Endothelial cell of umbilical vein (primary cell): ENCODE results near the gene PAX5. TPM values are rescaled to one million over a fixed set of nuclear protein-coding genes. Genes with fewer than 3 reads are reported as not detected.
"Not testable (repeated sequence)": the region's sequence is repeated elsewhere in the genome, so short reads cannot be mapped to it uniquely, and the experiment has no call there.

Experiments used
- BruUV-seq: library from RNA; stranded (reverse); fragments of 400-500 nt; replicated peaks from 2 replicates; lab custom pipeline; 2021; lab: Mats Ljungman, UMichigan
- CTCF ChIA-PET: fragments of 300-600, 350-600 bp; sonication (Branson Sonifier 250); formaldehyde crosslinking; loops from one replicate; lab custom pipeline; 2021; ENCODE audit warnings: antibody characterized with exemption, inconsistent platforms; lab: Charles Lee
- POLR2A ChIA-PET: fragments of 300-600, 350-600 bp; sonication (Branson Sonifier 250); formaldehyde crosslinking; loops from one replicate; lab custom pipeline; 2021; ENCODE audit warnings: antibody characterized with exemption, inconsistent platforms; lab: Charles Lee
- DNase-seq: peaks from one replicate; pipeline ENCODE4 v3.0.0-alpha.2; 2011; ENCODE audit warnings: low read depth, low spot score
- FAIRE-seq: peaks from 2 replicates; lab custom pipeline; 2011; peaks lifted over from hg19 to GRCh38; lab: Jason Lieb, UNC
- H2AFZ ChIP-seq: 2 replicates; pipeline ENCODE4 v1.6.0; 2012; ENCODE audit warnings: low read depth, low read length, control low read depth, inconsistent platforms
- H3K27ac ChIP-seq: 2 replicates; pipeline ENCODE4 v1.5.1; 2011; ENCODE audit warnings: low read depth, mild to moderate bottlenecking, control low read depth, low read length, moderate library complexity; ENCODE audit not compliant: insufficient read depth
- H3K27me3 ChIP-seq, 2 experiments: 2 replicates each; pipeline versions ENCODE4 v1.6.0 to v1.6.1; 2011; ENCODE audit warnings: low read length in 2 of 2, mixed read lengths in 1 of 2; ENCODE audit not compliant: control insufficient read depth in 2 of 2, insufficient read depth in 2 of 2
- H3K36me3 ChIP-seq, 2 experiments: 2 replicates in 1 of 2; 3 replicates in 1 of 2; pipeline ENCODE4 v1.5.1; 2011; ENCODE audit warnings: low read length in 2 of 2, mild to moderate bottlenecking in 1 of 2, moderate library complexity in 1 of 2; ENCODE audit not compliant: control insufficient read depth in 2 of 2, insufficient read depth in 2 of 2; ENCODE audit errors: extremely low read depth in 1 of 2
- H3K4me1 ChIP-seq: 3 replicates; pipeline ENCODE4 v1.5.1; 2011; ENCODE audit warnings: mild to moderate bottlenecking, low read length; ENCODE audit not compliant: control insufficient read depth, insufficient read depth; ENCODE audit errors: extremely low read depth
- H3K4me2 ChIP-seq: 2 replicates; pipeline ENCODE4 v1.6.1; 2011; ENCODE audit warnings: low read length, control low read depth, mixed read lengths; ENCODE audit not compliant: insufficient read depth
- H3K4me3 ChIP-seq, 3 experiments: fragments of 200-600 bp in 1 of 3; sonication (generic), shearing (Covaris generic) in 1 of 3; replicated peaks in 1 of 3; 2 replicates each; pipeline ENCODE4 v1.5.1; 2011 to 2016; ENCODE audit warnings: control low read depth in 3 of 3, low read length in 3 of 3, mild to moderate bottlenecking in 2 of 3, inconsistent platforms in 1 of 3, low read depth in 1 of 3, moderate library complexity in 1 of 3; ENCODE audit not compliant: insufficient read depth in 1 of 3
- H3K79me2 ChIP-seq: 2 replicates; pipeline ENCODE4 v1.6.0; 2012; ENCODE audit warnings: low read length, inconsistent platforms; ENCODE audit not compliant: control insufficient read depth, insufficient read depth
- H3K9ac ChIP-seq: replicated peaks from 2 replicates; pipeline ENCODE3; 2011; ENCODE audit warnings: low read length, control low read depth; ENCODE audit not compliant: insufficient read depth; ENCODE audit errors: extremely low read depth
- H3K9me1 ChIP-seq: replicated peaks from 3 replicates; pipeline ENCODE4 v1.6.0; 2011; ENCODE audit warnings: mild to moderate bottlenecking, low read length; ENCODE audit not compliant: control insufficient read depth, insufficient read depth; ENCODE audit errors: extremely low read depth
- H3K9me3 ChIP-seq: replicated peaks from 2 replicates; pipeline ENCODE4 v1.5.1; 2012; ENCODE audit warnings: low read length, inconsistent platforms; ENCODE audit not compliant: control insufficient read depth, insufficient read depth
- H4K20me1 ChIP-seq: replicated peaks from 2 replicates; pipeline ENCODE3; 2011; ENCODE audit warnings: mild to moderate bottlenecking, low read length; ENCODE audit not compliant: control insufficient read depth, insufficient read depth; ENCODE audit errors: extremely low read depth
- EZH2 ChIP-seq: IDR thresholded peaks from 2 replicates; pipeline ENCODE4 v1.6.1; 2012; ENCODE audit warnings: borderline replicate concordance, low read depth, mild to moderate bottlenecking, moderate library complexity, low read length, inconsistent platforms; ENCODE audit not compliant: severe bottlenecking
- FOS ChIP-seq: IDR thresholded peaks from 2 replicates; pipeline ENCODE4 v1.6.1; 2011; ENCODE audit warnings: mild to moderate bottlenecking, low read length, moderate library complexity, borderline replicate concordance; ENCODE audit not compliant: insufficient read depth
- MAX ChIP-seq: IDR thresholded peaks from 2 replicates; pipeline ENCODE4 v1.6.1; 2011; ENCODE audit not compliant: insufficient read depth, insufficient read length
- MYC ChIP-seq: IDR thresholded peaks from one replicate; pipeline ENCODE4 v1.6.1; 2011; ENCODE audit warnings: mild to moderate bottlenecking, low read depth, low read length
- dilution Hi-C: fragments of 300-500 bp; cut with MboI; formaldehyde crosslinking; loops from one replicate; pipeline ENCODE4 v1.15.0; 2019; ENCODE audit warnings: low sequenced_read_pairs; ENCODE audit not compliant: extremely low pct_ligation_motif_present
- intact Hi-C: fragments of 100-400 bp; cut with micrococcal nuclease; formaldehyde crosslinking; loops from one replicate; pipeline ENCODE4 v1.10.0; 2022
- polyA plus RNA-seq, 4 experiments: library from polyadenylated mRNA; depleted of rRNA in 3 of 4; stranded (reverse) in 3 of 4; unstranded in 1 of 4; fragments of >200 nt; gene quantifications; 2 replicates each; pipeline versions ENCODE4 v1.2.1 to v1.2.3, GENCODE V29; 2011 to 2012; ENCODE audit warnings: missing spikeins in 1 of 4
- total RNA-seq: library from RNA; stranded (reverse); gene quantifications from 2 replicates; pipeline ENCODE4 v1.2.3, GENCODE V29; 2021

Gene PAX5
- total and polyA plus RNA-seq, 2 donors (not counting 3 experiments of a cell fraction or from before 2014, with no cell fraction given) = not detected

- Histone ChIP-seq H3K9me3 (no peaks in the 10 kb centered on the region), H3K79me2 (peaks cover 2% of the 10 kb centered on the region), H4K20me1 (no peaks in the 10 kb centered on the region), H3K36me3 (peaks cover 5 to 8% of the 10 kb centered on the region in 2 experiments), H3K4me1 (peaks cover 4% of the 10 kb centered on the region), H3K9ac (no peak overlapping the region), H3K27me3 (no peaks in the 10 kb centered on the region), H3K4me2 (no peak overlapping the region), H3K27ac (no peak overlapping the region), H3K4me3 (no peak overlapping the region), H2AFZ (no peak overlapping the region), H3K9me1 (no peaks in the 10 kb centered on the region)
- TF ChIP-seq MYC = no peak
- no peak for TF ChIP-seq FOS
- no peak for TF ChIP-seq MAX
- TF ChIP-seq EZH2 = no peak
- FAIRE-seq (no peak), DNase-seq (peak; percentile 10)
- ChIA-PET POLR2A (interaction anchor here (1.0 kb wide), 1 partner anchor 39 kb away, joined by 4 read pairs; no protein-coding TSS in a partner anchor), CTCF (no interaction called here)
- intact Hi-C loops = no loop called here
- no TSS peak for BruUV-seq
- dilution Hi-C loops = no loop called here
These were observed 48.2 kb upstream of the PAX5 start for GRCh38 chr9:37082214-37082765.

GRCh38 chr9:37081507-37081906 is 47.4 kb upstream of the PAX5 start:
- BruUV-seq, H3K4me3 ChIP-seq, H3K9me1 ChIP-seq, H3K27me3 ChIP-seq, H3K79me2 ChIP-seq, intact Hi-C loops, H3K36me3 ChIP-seq, DNase-seq, H3K9me3 ChIP-seq, dilution Hi-C loops, H3K9ac ChIP-seq, H3K27ac ChIP-seq, H2AFZ ChIP-seq, H3K4me1 ChIP-seq, H3K4me2 ChIP-seq, H4K20me1 ChIP-seq, FAIRE-seq: not testable (repeated sequence)
- ChIA-PET POLR2A (interaction anchor here (1.0 kb wide), 1 partner anchor 40 kb away, joined by 4 read pairs; no protein-coding TSS in a partner anchor), CTCF (interaction anchor here (1.5 to 2.9 kb wide), 4 partner anchors 39 to 181 kb away, joined by 3 to 12 read pairs (median 4); partner anchors contain the start of gene ZCCHC7)

GRCh38 chr9:37080165-37080628 is 46.1 kb upstream of the PAX5 start:
- Histone ChIP-seq H2AFZ (peak overlapping the region; percentile 88), H3K27ac (peak overlapping the region; percentile 54), H3K9ac (peak overlapping the region; percentile 44), H3K4me2 (peak overlapping the region; percentile 75), H3K4me3 (peak overlapping the region; percentile 34 to 92 (median 79))
- ChIA-PET POLR2A (interaction anchor here (1.2 kb wide), 1 partner anchor 40 kb away, joined by 6 read pairs; the partner anchor contains the start of gene ZCCHC7), CTCF (interaction anchor here (0.7 to 2.9 kb wide), 8 partner anchors 40 to 286 kb away, joined by 3 to 12 read pairs (median 3); partner anchors contain the start of gene ZCCHC7)
- H3K79me2 ChIP-seq, intact Hi-C loops, FAIRE-seq, H3K36me3 ChIP-seq, H3K4me1 ChIP-seq, H3K9me3 ChIP-seq, H3K9me1 ChIP-seq, DNase-seq, H4K20me1 ChIP-seq, dilution Hi-C loops, H3K27me3 ChIP-seq: not testable (repeated sequence)
- TSS peak; percentile 57 for BruUV-seq
